ENCODE results near the gene BARHL1.

DNA sequence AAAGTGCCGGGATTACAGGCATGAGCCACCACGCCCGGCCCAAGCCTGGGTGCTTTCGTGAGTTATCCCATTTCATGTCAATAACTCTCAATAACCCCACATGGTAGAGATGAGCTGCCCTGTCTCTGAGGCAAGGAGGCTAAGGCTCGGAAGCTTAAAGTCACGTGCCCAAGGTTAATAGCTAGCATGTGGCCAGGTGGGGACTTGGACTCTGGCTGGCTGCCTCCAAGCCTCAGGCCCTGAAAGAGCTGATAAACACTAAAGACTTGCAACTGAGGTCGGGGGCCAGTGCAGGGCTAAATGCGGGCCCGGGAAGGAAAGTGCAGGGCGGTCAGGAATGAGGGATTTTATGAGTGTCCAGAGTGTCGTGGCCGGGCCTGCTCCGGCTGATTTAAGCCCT, 30.9 kb upstream of the BARHL1 start:
- TF ChIP-seq, protein P1, sequence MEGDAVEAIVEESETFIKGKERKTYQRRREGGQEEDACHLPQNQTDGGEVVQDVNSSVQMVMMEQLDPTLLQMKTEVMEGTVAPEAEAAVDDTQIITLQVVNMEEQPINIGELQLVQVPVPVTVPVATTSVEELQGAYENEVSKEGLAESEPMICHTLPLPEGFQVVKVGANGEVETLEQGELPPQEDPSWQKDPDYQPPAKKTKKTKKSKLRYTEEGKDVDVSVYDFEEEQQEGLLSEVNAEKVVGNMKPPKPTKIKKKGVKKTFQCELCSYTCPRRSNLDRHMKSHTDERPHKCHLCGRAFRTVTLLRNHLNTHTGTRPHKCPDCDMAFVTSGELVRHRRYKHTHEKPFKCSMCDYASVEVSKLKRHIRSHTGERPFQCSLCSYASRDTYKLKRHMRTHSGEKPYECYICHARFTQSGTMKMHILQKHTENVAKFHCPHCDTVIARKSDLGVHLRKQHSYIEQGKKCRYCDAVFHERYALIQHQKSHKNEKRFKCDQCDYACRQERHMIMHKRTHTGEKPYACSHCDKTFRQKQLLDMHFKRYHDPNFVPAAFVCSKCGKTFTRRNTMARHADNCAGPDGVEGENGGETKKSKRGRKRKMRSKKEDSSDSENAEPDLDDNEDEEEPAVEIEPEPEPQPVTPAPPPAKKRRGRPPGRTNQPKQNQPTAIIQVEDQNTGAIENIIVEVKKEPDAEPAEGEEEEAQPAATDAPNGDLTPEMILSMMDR (IDR thresholded peaks at IDR 0.05; ENCODE audit: low read length) = no peak
- no peak for TF ChIP-seq EZH2 (IDR thresholded peaks at IDR 0.05; ENCODE audit: borderline replicate concordance, low read length)
